HG02798 (cell line): ENCODE results near the gene SEZ6.

Source experiments
- ATAC-seq: cut with Tn5 transposase; IDR thresholded peaks from one replicate; pipeline ENCODE4 v1.9.1; 2021; ENCODE audit warnings: mild to moderate bottlenecking; ENCODE audit not compliant: unreplicated experiment, poor library complexity

SEZ6 gene

DNA sequence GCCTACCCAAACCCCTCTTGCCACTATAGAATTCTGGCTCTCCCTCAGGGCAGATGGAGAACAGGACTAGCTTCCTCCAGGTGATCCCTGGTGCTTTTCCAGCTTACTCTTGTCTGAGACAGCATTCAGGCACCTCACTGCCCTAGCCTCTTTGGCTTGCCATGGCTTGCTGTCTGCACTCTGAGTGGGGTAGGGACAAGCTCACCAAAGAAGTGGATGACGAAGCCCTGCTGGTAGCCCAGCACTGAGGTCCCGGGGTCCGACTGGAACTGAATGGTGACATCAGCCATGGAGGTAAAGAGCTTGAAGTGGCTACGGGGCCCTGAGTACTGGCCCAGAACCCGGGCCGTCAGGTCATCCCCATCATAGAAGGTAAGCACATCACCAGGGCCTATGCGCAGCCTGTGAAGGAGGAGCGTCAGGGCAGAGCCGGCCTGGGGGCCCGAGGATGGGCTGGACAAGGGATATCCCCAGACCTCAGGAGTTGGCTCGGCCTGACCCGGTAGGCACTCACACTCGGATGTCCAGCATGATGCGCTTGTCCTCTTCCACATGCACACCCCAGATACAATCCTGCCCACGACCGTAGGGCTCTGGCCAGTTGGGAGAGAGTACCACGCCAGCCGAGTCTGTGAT lies 46.9 kb downstream of the SEZ6 start:
- ATAC-seq, result no peak

DNA sequence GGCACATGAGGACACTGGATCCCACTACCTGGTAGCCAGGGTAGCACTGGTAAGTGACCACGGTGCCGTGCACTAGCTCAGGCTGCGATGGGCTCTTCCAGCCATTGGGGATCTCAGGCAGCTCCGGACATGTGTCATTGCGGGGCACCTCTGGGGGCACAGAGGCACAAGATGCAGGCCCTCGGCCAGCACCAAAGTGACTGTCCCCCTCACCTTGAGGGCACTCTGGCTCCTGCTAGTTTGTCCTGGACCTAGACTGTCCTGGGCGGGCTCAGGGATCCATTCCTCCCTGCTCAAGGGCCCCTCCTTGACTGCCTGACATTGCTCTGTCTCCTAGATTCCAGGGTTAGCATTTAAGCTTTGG lies 47.9 kb downstream of the SEZ6 start:
- ATAC-seq, result no peak

DNA sequence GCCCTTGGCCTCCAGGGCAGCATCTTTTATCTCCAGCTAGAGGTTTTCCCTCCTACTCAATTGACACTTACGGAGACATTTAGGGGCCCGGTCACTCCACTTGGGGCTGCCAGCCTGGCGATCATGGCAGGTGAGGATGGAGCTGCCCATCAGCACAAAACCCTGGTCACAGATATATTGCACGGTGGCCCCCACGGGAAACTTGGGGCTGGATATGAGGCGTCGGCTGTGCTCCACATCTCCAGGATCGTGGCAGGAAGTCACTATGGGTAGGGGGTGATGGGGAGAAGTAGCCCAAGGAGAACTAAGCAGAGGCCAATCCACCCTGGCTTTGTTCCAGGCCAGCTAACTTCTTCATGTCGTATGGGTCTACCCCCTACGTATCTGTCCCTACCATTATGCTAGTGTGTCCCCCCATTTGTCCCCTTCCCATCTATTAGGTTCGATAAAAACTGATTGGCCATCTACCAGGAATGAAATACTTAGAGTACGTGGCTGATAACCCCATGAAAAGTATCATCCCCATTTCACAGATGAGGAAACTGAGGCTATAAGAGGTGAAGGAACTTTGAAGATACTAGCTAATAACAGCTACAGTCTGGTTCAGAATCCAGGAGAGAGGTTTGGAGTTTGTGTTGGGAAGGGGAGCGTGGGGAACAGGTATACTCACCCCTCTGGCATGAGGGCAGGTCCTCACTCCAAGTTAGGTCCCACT lies 48.4 kb downstream of the SEZ6 start:
- ATAC-seq, result no peak

DNA sequence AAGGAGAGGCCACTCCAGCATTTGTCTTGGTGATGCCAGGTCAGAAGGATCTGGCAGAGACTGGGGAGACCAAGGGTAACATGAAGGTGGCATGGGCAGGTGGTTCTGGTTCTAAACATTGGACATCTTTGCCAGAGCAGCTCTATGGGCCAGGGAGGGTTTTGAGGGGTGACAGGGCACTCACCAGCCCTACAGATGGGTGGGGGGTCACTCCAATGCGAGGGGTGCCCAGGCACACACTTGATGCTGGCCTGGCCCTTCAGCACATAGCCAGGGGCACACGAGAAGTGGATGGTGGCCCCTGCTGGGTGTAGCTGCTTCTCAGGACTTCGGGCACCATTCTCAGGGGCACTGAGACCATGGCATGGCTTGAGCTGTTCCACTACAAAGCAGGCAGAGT lies 49.0 kb downstream of the SEZ6 start:
- ATAC-seq, result no peak

DNA sequence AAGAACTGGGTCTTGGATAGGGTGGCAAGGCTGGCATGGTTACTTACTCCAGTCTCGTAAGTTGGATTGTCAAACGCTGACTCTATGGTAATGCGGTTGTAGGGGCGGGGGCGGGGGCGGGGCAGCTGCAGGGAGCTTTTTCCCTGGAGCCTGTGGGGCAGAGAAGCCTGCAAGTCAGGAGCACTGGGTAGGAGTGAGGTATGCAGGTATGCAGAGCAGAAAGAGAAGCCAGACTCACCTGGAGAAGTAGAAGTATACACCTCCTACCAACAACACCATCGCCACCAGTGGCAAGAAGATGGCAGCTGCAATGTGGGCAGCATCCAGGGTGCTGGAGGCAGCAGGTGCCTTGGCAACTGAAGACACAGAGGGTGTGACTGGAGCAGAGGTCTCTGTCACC lies 49.7 kb downstream of the SEZ6 start:
- no peak for ATAC-seq

DNA sequence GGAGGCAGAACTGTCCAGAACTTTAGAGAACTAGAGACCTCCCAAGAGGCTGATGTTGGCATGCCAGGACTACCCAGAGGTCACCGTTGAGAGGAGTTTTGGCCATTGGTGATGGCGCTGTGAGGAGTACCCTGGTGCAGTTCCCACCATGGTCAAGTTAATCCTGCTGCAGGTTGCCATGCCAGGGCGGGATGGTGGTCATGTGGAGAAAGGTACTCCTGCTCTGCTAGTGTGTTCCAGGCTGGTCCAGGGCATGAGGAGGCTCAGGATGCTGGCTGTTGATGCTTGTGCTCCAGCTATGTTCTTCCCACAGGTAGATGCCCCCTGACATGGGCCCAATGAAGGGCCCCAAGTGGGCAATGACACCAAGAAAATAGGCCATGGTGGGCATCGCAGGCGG lies 50.4 kb downstream of the SEZ6 start:
- no peak for ATAC-seq

DNA sequence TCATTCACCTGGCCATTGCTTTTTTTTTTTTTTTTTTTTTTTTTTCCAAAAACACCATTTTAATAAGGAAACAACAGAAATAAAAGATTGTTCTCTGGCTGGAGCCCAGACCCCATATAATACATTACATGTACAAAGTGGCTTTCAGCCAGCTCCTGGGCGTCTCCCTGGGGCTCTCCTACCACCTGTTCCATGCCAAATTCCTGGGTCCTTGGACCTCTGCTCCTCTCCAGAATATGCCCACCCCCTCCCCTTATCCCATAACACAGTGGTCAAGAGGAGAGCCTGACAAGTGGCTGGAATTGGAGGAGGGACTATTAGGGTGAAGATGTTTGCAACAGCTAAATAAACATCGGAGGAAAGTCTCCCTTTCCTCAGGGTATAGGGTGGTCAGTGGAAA lies 50.9 kb downstream of the SEZ6 start:
- no peak for ATAC-seq

DNA sequence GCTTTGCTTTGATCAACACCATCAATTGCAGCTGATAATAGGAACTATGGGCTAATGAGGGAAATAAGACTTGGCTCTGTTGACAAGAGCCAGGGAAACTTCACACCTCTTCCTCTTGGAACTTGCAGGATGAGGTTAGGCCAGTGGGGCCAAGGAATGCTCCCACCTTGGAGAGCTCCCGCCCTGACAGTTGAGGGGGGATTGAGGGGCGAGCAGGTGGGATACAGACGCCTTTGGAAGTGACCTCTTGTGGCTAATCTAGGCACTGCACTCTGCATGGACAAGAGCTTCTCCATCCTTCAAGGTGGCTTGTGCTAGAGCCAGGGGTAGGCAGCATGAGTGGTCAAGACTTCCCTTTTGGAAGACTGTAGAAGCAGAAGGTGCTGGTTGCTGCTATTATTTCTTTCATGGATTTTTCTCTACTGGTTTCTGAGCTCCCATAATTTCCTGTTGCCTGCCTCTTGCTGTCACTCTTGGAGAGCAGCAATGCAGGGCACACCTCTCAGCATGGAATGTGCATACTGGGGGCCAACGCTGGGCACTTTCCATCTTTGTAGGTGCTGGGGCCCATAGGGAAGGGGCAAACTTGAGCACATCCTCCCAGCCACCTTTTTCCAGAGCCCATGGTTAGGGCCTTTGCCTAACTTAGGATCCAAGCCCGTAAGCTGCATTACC lies 52.3 kb downstream of the SEZ6 start:
- no peak for ATAC-seq

DNA sequence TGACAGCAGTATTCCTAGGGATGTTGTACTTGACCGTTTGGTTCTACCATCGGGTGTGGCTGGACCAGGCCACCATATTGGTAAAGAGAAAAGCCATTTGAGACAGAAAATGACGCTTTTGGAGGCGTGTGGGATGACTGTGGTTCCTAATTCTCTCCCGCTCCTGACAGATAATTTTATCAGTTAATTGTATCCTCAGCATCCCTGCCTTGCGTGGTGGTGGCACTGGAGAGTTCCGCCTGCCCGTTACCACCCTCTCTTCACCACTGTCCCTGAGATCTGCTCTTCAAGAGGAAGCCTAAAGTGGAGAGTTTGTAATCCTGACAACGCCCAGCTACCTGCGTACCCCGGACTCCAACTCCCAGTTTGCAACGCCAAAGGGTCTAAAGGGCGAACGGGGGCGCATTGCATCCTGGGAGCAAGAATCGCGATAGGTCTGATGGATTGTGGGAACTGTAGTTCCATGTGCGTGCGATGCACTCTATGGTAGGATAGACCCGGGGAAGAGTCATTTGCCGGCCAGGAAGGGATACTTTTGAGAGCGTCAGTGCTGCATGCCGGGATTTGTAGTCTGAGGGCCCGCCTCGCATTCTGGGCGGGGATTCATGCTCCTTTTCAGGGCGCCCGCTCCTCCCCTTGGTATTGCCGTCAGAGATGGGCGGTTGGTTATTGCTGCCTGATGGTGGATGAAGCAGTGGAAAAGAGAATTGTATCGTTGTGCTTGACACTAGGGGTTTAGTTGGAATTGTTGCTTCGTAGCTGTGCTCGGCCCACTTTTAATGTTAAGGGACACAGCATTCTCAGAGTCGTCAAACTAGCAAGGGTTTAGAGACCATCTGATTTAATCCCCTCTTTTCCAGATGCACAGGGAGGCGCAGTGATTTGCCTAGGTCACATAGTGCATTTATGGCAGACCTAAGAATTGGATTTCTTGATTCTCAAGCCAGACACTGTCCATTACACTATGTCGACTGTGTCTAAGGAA lies 53.5 kb downstream of the SEZ6 start:
- ATAC-seq, result peak; percentile 66

DNA sequence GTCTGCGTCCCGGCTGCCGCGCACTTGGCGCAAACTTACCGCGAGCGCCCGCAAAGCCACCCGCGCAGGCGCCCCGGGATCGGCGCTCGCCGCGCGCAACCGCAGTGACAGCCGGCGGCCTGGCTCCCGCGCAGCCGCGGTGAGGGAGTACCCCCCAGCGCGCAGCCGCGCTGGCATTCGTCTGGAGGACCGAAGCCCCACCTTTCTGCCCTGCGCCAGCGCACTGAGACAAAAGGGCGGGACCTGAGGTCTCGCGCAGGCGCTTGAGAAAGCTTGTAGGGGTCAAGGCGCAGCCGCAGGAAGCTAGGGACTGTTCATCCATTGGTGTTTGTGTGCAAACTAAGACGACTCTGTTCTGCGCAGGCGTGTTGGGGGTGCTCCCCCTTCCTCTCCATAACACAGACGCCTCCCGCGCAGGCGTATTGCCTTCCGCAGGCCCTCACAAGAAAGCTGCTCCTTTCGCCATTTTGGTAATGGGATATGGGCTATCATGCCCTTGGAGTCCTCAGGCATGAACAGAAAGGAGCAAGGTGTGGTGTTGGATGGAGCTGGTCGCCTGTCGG lies 54.3 kb downstream of the SEZ6 start, which contains the start of gene PHF12:
Gene PHF12 (minus strand): TSS at position 91 of the 563 bp plus-strand sequence. CDS start 558 bp downstream, outside the sequence.
- ATAC-seq, result peak; percentile 75

DNA sequence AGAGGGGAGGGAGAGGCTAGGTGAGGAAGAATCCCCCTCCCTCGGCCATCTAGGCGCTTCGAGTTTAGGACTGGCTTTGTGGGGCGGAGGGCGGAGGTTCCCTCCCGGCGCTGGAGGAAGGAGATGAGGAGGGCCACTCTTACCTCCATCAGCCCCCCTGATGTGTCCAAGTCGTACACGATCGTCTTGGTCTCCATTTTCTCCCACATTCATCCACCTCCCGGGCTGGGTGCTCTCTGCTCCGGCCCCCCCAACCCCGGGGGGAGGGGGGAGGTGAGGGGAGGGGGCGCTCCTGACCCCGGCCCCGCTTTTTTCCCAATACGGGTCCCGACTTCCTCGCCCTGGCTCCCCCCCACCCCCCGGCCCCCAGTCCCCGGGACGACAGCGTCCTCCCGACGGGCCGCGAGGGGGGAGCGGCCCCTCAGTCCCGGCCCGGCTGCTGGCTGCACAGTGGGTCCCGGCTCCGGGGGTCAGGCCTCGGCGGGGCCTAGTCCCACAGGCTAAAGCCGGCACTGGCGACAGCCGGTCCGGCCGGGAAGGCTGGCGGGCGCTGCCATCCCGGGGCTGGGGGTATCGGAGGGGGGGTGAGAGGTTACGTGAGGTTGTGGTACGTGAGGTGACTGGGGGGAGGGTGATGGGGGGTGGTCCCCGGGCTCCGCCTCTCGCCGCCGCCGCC lies 54.9 kb downstream of the SEZ6 start:
- ATAC-seq, result no peak

DNA sequence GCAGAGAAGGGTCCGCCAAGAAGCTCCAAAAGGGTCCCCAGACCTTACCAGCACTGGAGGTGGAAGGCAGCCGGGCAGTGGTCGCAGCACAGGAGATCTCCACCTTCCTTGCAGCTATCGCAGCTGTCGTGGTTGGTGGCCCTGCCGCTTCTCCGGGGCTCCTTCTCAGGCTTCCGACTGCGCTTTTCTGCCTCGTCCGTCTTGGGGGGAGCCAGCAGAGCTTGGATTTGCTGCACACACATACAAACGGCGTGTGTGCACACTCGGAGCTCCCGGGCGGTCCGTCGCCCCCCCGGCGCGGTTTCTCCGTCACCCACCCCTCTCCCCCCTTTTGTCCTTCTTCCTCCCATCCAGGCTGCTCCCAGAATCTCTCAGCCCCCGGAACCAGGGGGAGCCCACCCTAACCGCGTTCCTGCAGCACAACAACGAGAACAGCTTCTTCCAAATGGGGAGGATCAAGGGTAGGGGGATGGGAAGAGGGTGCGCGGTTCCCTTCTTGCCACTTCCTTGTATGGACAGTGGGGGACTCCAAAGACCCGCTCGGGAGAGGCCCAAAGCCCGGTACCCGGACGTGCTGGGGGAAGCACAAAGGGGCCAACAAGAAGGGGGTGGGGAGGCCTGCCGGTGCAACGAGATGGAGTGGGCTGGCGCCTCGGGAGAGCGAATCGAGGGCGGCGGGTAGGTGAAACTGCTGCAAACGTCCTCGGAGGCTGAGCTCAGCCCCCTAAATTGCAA lies 55.6 kb downstream of the SEZ6 start:
- ATAC-seq, result no peak

DNA sequence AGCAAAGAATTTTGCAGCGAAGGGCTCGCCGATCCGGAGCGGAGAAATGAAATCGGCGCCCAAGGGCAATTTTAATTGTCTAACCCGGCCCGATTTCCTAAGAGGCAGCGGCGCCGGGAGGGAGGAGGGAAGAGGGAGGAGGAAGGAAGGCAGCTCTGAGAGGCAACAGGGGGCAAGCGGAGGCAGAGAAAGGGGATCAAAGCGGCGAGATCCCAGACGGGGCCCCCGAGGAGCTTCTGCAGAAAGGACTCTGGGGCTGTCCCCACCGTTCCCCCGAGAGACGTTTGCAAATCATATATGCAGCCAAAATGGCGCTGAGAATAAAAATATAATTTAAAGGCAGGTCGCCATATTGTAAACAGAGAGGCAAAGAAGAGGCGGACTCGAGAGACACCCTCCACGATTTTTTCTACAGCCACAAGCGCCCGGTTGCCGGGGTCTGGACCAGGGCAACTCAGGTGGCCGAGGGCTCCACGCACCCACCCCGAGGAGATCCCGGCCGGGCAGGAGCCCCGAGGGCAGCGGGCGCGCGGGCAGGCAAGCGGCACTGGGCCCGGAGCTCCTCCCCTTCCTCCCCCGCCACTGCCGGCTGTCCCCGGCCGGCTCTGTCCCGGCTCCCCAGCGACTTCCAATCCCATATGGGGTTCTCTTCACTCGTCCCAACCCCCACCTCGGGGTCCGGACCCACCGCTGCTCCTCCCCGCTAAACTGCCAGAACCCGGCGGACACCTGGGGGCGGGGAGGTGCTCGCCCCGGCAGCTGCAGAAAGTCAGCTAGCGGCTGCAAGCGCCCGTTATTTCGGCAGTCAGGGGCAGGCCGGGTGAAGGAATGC lies 56.4 kb downstream of the SEZ6 start:
- ATAC-seq, result no peak

DNA sequence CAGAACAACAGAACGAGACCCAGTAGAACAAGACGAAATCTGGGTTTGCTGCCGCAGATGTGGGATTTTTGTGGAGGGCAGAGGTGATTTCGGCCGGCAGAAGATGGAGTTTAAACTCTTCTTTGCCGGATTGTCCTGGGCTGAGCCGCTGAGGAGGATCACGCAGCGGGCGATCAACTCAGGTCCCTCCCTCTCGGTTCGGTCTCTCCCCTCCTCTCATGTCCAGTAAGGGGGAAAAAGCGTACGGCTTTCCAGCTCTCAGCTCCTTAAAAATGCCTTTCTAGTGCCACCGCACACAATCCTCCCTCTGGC lies 57.0 kb downstream of the SEZ6 start:
- no peak for ATAC-seq

DNA sequence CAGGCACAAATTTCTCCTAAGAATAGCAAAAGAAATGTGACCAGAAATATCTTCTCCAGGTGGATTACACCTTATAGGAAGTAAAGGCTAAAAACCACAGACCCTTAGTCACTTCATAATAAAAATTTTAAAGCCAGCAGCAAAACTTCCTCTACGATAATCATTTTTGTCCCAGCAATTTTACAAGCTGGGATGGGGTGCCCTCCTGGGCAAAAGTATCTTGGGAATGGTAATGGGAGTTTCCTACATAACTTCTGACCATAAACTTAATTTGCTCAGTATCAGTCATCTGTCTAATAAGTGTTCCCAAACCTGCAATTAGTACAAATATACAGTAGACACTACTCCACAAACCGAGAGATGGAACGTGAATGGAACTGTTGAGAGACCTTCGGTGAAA lies 57.5 kb downstream of the SEZ6 start:
- ATAC-seq, result no peak

DNA sequence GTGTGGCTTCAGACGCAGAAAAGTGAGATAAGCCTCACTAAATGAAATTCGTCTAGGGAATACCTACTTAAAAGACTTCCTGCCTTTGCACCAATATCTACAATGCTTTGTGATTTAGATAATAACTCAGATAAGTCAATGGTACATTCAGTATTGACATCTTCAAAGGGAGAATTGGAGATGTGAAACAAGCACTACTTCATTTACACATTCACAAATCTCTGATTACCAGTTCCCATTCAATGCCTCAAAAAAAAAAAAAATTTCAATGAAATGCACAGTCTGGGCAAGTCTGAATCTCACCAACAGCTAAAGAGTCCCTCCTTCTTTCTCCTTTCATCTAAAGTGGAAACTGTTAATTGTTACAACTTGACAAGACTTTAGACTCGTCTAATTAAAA lies 58.2 kb downstream of the SEZ6 start:
- no peak for ATAC-seq

DNA sequence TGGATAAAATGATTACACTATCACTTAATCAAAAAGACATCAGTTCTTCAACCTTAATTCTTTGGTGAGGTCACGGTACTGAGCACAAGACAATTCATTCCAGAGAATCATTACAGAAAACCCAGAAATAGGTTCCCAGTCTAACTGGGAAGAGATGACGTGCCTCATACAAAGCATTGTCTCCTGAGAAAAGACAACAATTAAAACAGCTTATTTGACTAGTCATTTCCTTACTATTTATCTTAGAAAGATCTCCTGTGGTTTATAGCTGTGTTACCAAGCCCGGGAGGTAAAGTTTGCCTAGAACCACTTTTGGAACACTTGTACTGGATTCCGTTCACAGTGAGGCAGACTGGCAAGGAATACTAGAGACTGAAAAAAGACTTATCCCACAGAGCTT lies 59.6 kb downstream of the SEZ6 start:
- ATAC-seq, result no peak
